NT2/D1 (cell line): ENCODE data around the gene MLF1.

Experiments
- YY1 ChIP-seq: IDR thresholded peaks from 2 replicates; pipeline ENCODE4 v1.6.1; 2011; ENCODE audit not compliant: insufficient read length, insufficient read depth
- ZNF274 ChIP-seq: IDR thresholded peaks from 2 replicates; pipeline ENCODE4 v1.6.1; 2011; ENCODE audit warnings: mild to moderate bottlenecking, low read depth, low read length

DNA sequence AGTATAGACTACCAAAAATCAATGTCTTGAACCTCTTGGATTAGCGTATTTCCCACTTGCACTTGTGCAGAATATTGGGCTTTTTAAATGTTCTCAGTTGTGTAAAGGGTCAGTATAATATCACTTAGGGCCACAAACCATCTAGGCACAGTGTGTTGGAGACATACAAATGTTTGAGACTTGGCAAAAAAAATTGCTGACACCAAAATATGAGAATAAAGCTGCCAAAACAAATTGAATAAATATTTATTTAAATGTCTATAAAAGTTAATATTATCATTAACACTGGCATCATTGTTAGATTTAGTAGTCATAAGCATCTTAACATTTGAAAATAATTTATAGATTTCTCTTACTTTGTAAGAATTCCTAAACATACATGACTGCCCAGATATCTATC, 30.9 kb upstream of the MLF1 start:
- TF ChIP-seq ZNF274 (no peak), YY1 (no peak)
